ENCODE results near the gene HMCN2.

HMCN2 gene

DNA sequence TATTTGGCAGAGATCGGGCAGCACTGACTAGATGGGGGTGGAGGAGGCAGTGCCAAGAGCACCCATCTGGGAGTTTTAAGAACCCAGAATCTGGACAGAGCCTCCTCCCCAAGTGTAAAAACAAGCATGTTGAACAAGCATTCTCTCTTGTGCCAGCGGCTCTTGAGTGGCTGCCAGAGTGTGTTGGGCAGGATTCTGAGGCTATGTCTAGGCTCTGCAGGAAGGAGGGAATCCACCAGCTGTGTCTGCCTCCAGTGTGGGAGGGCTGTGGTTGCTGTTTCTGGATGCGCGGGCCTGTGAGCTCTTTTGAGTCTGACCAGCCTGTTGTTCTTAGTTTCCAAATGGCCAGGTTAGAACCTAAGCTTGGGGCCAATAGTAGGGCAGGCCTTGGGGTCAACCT, 39.8 kb downstream of the HMCN2 start:
- DNase-seq (ENCODE audit: low spot score), result no peak
- no peak for FAIRE-seq

DNA sequence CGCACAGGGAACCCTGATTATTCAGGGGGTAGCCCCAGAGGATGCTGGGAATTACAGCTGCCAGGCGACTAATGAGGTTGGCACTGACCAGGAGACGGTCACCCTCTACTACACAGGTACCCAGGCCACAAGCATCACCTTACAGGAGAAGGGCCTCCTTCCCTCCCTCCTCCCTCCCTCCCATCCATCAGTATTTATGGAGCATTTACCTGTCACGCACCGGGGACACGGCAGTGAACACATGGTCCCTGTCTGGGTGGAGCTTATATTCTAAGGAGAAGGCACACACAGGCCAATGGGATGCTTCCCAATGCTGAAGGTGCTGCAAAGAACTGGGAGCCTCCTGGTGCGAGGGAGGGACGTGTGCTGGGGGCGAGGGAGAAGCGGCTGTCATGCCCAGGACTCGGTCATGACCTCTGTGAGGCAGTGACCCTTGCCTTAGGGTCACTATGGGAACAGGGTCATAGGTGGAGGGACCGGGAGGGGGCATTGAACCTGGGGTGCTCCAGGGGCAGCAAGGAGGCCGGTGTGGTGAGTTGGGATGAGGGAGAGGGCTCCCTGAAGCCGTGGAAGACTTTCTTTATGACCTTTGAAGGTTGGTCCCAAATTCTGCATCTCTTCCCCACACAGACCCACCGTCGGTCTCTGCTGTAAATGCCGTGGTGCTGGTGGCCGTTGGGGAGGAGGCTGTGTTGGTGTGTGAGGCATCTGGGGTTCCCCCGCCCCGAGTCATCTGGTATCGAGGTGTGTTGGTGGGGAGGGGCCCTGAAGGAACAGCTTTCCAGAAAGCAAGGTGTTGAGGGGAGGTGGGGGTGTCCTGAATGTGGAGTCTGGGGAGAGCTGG, 41.5 kb downstream of the HMCN2 start:
- no peak for FAIRE-seq
- DNase-seq (ENCODE audit: low spot score), result no peak

DNA sequence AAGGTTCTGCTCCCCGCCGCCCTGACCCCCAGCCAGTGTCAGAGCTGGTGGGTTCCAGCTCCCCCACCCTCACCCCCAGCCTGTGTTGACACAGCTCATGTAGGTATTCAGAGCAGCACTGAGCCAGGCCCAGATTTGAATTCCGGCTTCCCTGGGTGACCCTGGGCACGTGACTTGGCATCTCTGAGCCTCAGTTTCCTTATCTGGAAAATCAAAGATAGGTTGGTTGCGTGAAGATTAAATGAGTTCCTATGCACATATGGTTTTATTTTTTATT, 42.0 kb downstream of the HMCN2 start:
- no peak for FAIRE-seq
- no peak for DNase-seq (ENCODE audit: low spot score)

DNA sequence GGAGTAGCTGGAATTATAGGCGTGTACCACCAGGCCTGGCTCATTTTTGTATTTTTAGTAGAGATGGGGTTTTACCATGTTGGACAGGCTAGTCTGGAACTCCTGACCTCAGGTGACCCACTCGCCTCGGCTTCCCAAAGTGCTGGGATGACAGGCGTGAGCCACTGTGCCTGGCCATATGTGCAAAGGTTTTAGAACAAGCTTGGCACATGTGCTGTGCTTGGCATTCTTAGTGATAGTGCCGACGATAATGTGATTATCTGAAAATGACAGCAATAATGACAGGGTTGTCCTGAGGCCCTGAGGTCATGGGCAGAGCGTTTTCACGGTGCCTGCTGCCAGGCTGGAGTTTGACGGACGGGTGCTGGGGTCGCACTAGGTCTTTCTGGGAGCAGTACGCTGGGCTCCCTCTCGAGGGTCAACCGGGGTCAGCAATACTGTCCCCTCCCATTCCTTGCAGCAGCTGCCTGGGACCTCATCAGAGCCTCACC, 42.6 kb downstream of the HMCN2 start:
- DNase-seq (ENCODE audit: low spot score), result no peak
- FAIRE-seq, result no peak

DNA sequence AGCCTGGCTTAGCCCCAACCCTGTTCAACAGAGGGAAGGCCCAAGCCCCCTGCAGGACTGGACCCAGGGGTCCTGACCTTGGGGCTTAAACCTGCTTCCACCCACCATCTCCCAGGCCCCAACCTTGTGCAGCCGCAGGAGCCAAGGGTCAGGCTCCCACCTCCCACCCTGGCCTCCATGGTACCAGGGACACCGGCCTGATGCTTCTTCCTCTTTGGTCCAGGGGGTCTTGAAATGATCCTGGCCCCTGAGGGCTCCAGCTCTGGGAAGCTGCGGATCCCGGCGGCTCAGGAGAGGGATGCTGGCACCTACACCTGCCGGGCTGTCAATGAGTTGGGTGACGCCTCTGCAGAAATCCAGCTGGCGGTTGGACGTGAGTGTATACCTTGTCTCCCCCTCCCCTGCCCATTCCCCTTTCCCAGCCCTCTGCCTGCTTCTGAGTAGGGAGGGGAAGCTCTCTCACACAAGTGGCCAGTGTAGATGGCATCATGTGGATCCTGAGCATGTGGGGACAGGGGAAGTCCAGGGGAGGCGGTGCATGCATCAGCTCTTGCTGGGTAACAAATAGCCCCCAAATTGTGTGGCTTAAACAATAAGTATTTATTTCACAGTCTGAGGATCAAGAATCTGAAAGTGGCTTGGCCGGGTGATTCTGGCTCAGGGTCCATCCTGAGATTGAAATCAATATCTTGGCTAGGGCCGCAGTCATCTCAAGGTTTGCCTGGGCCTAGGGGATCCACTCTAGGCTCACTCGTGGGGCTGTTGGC, 44.3 kb downstream of the HMCN2 start:
- DNase-seq (ENCODE audit: low spot score), result no peak
- FAIRE-seq, result no peak

DNA sequence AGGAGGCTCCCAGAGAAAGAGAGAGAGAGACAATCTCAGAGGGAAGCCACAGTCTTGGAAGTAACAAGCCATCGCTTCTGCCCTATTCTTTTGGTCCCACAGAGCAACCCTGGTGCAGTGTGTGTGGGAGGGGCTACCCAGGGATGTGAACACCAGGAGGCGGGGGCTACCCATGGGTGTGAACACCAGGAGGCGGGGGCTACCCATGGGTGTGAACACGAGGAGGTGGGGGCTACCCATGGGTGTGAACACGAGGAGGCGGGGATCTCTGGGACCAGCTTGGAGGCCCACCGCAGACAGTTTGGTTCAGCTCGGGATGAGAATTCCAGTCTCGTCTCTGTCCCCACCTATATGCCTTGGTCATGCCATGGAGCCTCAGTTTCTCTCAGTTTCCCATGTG, 44.9 kb downstream of the HMCN2 start:
- DNase-seq (ENCODE audit: low spot score), result no peak
- FAIRE-seq, result no peak

DNA sequence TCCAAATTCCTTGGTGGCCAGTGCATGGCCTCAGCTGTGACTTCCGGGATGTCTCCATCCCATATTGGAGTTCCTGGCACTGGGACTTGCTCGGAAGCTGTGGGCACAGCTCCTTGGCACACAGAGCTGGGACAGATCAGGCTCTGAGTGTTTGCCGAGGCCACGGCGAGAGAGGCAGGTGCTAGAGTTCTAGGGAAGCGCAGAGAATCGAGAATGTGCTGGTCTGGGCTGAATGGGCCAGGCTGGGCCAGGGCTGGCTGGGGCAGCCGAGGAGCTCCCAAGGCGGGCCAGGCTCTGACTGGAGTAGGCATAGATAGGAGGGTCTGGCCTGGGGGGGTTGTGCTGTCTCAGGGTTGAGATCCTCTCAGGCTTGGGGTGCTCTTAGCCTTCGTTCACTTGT, 45.4 kb downstream of the HMCN2 start:
- DNase-seq (ENCODE audit: low spot score), result no peak

DNA sequence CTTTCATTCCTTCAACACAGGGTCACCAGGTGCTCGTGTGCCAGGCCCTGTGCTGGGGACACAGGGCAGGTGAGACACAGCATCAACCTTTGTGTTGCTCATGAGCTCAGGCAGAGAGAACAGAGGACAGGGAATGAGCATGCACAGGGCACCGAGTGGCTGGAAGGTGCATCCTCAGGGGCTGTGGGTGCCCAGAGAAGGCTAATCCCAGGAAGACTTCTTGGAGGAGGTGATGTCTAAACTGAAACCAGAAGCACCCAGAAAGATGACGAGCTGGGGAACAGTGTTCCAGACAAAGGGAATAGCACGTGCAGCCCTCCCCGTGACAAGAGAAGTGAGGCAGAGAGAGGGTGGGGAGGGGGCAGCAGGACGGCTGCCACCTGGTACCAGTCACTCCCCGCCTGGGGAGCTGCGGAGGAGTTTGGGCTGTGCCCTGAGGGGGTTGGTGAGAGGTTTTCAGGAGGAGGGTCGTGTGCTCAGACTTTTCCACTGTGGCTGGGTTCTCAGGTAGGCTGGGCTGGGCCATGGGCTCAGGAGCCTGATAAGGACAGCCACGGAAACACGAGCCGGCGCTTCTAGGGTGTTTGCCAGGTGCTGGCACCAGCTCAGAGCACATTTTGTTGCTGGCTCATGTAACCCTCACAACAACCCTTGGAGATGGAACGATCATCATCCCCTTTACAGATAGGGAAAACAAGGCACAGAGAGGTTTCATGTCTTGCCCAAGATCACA, 46.0 kb downstream of the HMCN2 start:
- FAIRE-seq (no peak), DNase-seq (ENCODE audit: low spot score) (no peak)

More for the DNA sequence above, 45.4 kb downstream of the HMCN2 start:
- FAIRE-seq, result no peak

DNA sequence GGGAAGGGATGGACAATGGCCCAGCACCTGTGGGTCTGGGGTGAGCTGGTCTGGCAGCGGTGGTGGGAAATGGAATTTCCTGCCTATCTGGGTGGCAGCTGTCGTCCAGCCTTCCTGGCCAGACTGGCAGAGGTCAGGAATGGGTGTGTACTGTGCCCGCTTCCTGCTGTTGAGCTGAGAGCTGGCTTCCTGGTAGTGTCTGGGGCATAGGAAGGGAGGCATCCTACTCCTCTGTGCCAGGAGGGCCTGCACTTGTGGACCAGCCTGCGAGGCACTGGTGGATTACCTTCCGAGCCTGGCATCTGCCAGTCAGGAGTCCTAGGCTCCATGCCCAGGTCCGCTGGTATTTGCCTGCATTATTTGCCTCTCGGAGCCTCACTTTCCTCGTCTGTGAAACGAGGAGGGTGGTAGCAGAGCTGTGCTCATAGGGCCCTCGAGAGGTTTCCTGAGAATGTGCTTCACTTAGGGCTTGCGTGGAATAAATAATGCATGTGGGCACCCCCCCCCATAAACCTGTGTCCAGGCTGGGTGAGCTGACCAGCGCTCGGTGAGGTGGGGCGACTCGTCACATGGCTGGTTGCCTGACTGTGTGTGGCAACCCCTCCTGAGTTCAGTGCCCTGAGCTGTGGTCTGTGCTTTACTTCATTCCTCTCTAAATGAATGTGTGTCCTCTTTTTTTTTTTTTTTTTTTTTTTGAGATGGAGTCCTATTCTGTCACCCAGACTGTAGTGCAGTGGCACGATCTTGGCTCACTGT, 47.7 kb downstream of the HMCN2 start:
- FAIRE-seq, result no peak
- no peak for DNase-seq (ENCODE audit: low spot score)

DNA sequence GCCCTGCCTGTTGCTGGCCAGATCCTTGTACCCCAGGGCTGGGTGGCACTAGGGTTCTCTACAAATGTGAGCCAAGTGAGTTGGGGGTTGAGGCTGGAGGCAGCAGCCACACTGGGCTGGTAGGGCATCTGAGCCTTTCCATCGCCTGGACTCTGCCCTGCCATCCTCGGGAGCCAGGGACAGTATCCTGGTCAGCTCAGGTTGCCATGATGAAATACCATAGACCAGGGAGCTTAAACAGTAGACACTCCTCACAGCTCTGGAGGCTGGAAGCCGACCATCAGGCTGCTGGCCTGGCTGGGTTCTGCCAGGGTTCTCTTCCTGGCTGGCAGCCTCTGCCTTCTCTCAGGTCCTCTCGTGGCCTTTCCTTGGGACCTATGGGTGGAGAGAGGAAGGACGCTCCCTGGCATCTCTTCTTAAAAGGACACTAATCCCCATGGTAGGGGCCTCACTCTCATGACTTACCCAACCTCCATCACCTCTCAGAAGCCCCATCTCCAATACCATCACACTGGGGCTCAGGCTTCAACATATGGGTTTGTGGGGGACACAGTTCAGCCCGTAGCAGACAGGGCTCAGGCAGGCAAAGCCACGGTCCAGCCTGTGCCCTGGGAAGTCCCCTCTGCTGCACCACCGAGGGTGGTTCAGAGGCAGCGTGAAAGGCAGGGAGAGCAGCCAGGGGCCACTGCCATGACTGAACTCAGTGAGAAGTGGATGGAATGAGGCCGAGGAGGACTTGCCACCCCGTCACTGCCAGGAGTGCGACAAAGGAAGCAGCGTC, 50.1 kb downstream of the HMCN2 start:
- DNase-seq (ENCODE audit: low spot score), result no peak
- FAIRE-seq, result no peak

DNA sequence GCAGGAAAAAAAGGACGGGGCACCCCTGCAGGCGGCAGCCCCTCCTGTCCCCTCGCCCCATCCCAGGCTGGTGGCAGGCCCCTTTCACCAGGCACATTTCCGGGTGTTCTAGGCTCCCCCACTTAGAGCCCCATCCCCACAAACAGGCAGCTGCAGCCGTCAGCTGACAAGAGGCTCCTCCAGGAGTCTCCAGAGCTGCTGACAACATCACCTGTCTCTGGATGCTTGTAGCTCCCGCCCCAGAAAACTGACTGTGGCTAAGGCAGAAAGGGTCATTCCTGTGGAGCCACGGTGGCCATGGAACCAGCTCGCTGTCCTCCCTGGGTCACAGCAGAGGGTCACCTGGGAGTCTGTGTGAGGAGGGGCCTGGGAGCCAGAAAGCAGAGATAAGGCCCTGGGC, 50.9 kb downstream of the HMCN2 start:
- no peak for FAIRE-seq
- no peak for DNase-seq (ENCODE audit: low spot score)

DNA sequence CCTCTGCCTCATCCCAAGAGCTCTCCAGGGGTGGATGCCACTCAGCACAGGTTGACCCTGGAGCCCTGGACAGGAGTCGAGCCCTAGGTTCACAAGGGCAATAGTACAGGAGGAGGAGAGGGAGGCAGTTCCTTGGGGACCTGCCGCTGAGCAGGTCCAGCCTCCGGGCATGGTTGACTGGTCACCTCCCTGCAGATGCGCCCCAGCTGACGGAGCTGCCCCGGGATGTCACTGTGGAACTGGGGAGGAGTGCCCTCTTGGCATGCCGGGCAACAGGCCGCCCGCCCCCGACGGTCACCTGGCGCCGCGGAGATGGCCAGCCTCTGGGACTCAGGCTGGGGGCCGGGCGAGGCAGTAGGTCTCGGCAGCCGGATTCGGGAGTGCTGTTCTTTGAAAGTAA, 53.7 kb downstream of the HMCN2 start:
- FAIRE-seq (no peak), DNase-seq (ENCODE audit: low spot score) (no peak)

DNA sequence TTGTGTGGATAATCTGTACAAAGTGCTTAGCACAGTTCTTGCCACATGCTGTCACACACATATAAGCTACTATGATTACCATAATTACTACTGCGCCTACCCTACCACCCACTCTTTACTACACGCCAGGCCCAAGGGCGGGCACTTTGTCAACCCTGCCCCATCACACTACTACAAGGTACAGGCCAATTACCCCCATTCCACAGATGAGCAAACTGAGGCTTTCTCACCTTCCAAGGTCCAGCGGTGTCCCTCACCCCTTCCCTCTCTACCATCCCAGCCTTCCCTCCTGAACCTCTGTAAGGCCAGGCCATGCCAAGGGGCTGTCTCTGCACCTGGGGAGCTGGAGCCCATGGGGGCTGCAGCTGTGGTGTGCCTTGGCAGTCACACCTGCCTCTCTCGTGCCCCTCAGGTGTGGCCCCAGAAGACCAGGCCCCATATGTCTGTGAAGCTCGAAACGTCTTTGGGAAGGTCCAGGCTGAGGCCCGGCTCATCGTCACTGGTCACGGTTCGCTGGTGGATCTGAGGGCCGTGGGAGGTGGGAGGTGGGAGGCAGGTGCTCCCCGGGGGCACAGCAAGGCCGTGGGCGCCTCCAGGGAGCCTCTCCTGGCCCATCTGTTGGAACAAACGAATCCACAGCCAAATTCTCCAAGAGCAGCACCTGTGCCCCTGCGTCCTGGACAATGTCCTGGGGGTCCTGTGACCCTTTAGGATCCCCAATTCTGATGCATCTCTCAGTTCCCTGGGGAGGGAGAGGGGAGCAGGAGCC, 54.6 kb downstream of the HMCN2 start:
- FAIRE-seq (no peak), DNase-seq (ENCODE audit: low spot score) (no peak)

DNA sequence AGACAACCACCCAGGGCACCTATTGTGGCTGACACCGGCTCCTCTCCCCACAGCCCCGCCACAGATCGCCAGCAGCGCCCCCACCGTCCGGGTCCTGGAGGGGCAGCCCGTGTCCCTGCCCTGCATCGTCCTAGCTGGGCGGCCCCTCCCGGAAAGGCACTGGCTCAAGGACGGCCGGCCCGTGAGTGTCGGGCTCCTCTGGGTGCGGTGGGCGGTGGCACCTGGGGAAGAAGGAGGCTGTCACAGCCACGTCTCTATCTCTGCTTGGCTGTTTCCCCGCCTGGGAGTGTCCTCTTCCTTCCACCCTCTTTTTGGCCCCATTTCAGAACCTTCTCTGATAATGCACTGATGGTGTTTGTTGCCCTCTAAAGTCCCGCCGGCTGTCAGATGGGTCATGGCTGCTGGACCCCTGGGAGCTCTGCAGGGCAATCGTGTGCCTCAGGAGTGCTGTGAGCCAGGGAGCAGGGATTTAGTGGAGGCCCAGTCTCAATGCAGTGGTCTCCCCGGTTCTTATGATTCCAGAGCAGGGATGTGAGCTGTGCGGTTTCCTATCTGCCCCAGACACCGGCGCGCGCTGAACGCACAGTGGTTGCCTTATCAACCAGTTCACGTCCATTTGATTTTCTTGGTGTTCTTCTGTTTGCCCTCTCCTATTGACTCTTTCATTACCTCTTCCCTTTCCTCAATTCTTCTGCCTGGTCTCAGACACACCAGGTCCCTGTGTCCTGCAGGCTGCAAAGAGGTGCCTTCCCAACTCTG, 55.3 kb downstream of the HMCN2 start:
- no peak for FAIRE-seq
- no peak for DNase-seq (ENCODE audit: low spot score)

DNA sequence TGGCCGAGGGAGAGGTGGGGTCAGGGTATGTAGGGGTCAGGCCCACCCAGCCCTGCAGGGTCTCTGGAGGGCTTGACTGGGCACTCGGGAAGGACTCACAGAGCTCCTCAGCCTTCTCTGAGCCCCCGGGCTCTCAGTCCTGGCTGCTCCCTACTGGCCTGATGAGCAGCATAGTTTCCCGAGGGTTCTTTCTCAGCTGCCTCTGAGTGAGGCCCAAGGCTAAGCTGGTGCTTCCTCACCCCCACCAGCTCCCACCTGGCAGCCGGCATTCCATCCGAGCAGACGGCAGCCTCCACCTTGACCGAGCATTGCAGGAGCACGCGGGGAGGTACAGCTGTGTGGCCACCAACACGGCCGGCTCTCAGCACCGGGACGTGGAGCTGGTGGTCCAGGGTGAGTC, 56.0 kb downstream of the HMCN2 start:
- DNase-seq (ENCODE audit: low spot score), result no peak
- FAIRE-seq, result no peak

DNA sequence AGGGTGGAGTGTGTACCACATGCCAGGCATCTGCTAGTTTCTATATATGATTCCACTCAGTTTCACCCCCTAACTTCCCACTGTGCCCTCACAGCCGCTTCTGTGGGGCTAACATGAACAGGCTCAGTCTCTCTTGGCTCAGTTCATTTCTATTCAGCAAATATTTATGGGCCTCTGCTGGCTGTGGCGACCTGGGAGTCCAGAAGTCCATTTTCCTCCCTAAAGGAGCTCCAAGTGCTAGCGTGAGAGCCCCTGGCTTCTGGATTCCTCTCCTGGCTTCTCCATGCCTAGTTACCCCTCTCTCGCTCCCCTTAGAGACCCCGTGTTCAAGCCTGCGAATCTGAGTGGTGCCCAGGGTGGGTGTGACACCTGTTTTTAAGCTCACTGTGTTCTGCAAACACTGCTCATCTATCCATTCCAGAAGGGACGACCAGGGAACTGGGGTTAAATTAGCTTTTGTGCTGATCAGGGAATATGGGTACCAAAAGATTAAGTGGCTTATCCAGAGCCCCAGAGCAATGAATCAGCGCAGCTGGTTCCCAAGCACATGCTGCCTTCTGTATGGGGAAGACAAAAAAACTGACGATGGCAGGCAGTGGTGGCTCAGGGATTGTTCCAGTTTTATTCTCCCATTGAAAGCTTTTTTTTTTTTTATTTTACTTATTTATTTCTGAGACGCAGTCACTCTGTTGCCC, 57.6 kb downstream of the HMCN2 start:
- FAIRE-seq, result no peak
- no peak for DNase-seq (ENCODE audit: low spot score)

DNA sequence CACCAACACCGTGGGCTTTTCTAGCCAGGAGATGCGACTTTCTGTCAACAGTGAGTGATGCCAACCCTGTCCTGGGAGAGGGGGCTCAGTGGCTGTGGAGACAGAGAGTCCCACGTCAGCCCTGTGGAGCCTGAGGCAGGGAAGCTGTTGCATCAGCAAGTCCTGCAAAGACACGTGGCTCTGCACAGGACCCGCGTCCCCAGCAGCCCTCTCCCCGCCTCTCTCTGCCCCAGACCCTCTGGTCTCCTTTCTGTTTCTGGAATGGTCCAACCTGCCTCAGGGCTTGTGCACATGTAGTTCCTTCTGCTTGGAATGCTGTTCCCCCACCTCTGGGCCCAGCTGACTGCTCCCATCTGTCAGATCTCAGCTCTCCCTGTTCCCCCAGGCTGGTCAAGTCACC, 60.4 kb downstream of the HMCN2 start:
- no peak for FAIRE-seq

DNA sequence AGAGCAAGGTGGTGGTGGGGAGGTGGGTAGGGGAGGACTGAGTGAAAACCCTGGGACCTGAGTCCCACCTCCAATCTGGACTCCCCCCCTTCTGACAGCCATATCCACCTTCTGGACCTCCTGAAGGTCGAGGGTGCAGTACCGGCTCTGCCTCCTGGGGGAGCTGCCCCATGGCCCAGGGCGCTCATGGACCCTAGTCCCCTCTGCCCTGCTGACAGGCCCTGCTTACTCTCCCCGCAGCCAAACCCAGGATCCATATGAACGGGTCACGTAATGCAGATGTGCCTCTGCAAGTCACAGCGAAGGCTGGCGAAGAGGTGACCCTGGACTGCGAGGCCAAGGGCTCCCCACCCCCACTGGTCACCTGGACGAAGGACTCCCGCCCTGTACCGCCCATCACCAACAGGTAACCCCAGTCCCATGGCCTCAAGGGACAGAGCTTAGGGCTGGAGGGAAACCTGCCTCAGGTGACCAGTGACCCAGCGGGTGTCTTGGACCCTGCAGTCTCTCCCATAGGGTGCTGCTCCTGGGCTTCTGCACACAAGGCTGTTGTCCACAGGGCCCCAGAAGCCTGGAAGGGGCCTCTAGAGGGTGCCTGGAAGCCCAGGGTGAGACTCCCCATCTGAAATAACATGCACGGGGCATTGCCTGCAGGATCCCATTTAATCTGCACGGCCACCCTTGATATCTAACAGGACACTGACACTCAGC, 61.7 kb downstream of the HMCN2 start:
- DNase-seq (ENCODE audit: low spot score), result no peak
- no peak for FAIRE-seq

More for the DNA sequence above, 60.4 kb downstream of the HMCN2 start:
- DNase-seq (ENCODE audit: low spot score), result no peak
